Thyroid gland (tissue), 4 donors: ENCODE results near the gene STAG1. TPM values are rescaled to one million over a fixed set of nuclear protein-coding genes. Genes with fewer than 3 reads are reported as not detected.

Source experiments
- DNase-seq, 2 donors: peaks; one replicate each; pipeline ENCODE4 v3.0.0-alpha.2; 2019
- H3K27ac ChIP-seq, 3 donors: fragments of 200-600 bp; sonication (generic); 1 replicate in 2 of 3; 2 replicates in 1 of 3; pipeline ENCODE4 v1.5.1; 2016 to 2019; ENCODE audit warnings: mild to moderate bottlenecking in 1 of 3, moderate library complexity in 1 of 3
- H3K27me3 ChIP-seq: fragments of 200-600 bp; sonication (generic); one replicate; pipeline ENCODE4 v1.5.1; 2019
- H3K36me3 ChIP-seq, 2 donors: fragments of 200-600 bp; sonication (generic); one replicate each; pipeline ENCODE4 v1.5.1; 2016 to 2019
- H3K4me1 ChIP-seq, 2 donors: fragments of 200-600 bp; sonication (generic); one replicate each; pipeline ENCODE4 v1.5.1; 2017 to 2019
- H3K4me3 ChIP-seq, 3 donors: fragments of 200-600 bp; sonication (generic); replicated peaks in 1 of 3; 1 replicate in 2 of 3; 2 replicates in 1 of 3; pipeline ENCODE4 v1.5.1; 2016; ENCODE audit warnings: mild to moderate bottlenecking in 1 of 3
- H3K9me3 ChIP-seq: fragments of 200-600 bp; sonication (generic); one replicate; pipeline ENCODE4 v1.5.1; 2017
- CTCF ChIP-seq, 6 experiments: fragments of 200-600 bp in 3 of 6; fragments of 450-650 bp in 3 of 6; sonication (generic) in 3 of 6; IDR thresholded peaks; one replicate each; pipeline ENCODE4 v1.5.1; 2016 to 2019; ENCODE audit warnings: antibody characterized with exemption in 6 of 6, mild to moderate bottlenecking in 2 of 6, inconsistent platforms in 1 of 6, moderate library complexity in 1 of 6
- POLR2A ChIP-seq, 2 donors: fragments of 450-650 bp; IDR thresholded peaks; one replicate each; pipeline ENCODE4 v1.6.1; 2017; ENCODE audit warnings: antibody characterized with exemption in 2 of 2, mild to moderate bottlenecking in 2 of 2, moderate library complexity in 1 of 2
- WGBS, 2 donors: methylation state at CpG; one replicate each; pipeline ENCODE4 v1.1.5; 2017; 5-methylcytosine and 5-hydroxymethylcytosine counted together
- intact Hi-C: fragments of 100-400 bp; cut with DNase I; formaldehyde crosslinking; loops from one replicate; pipeline ENCODE4 v1.15.1; 2023
- total RNA-seq, 4 donors: library from RNA; depleted of rRNA; stranded (reverse); fragments of >200 nt; gene quantifications; one replicate each; pipeline ENCODE4 v1.2.3, GENCODE V29; 2016

Gene STAG1
- total RNA-seq, 4 donors from 2014 or later: 50.5 to 68.8 (median 54.4) TPM

- no peak overlapping the region for H3K27ac ChIP-seq
- 95 to 96% methylated on average over 3 of the region's 3 CpGs for WGBS, 2 donors
- intact Hi-C loops: no loop called here
- no peak overlapping the region for H3K4me3 ChIP-seq
- no peaks in the 10 kb centered on the region for H3K27me3 ChIP-seq
- no peak for TF ChIP-seq CTCF (IDR thresholded peaks at IDR 0.05)
- TF ChIP-seq POLR2A (IDR thresholded peaks at IDR 0.05): no peak
- H3K4me1 ChIP-seq: peaks cover 11% of the 10 kb centered on the region in 2 donors
- no peaks in the 10 kb centered on the region for H3K36me3 ChIP-seq
- no peak for DNase-seq
- H3K9me3 ChIP-seq: no peaks in the 10 kb centered on the region
Observed at GRCh38 chr3:136690599-136690998, 61.6 kb downstream of the STAG1 start.

- Histone ChIP-seq H3K36me3 (no peaks in the 10 kb centered on the region), H3K9me3 (no peaks in the 10 kb centered on the region), H3K27me3 (no peaks in the 10 kb centered on the region), H3K27ac (no peak overlapping the region), H3K4me3 (no peak overlapping the region), H3K4me1 (no peaks in the 10 kb centered on the region)
- TF ChIP-seq CTCF (IDR thresholded peaks at IDR 0.05) (no peak), POLR2A (IDR thresholded peaks at IDR 0.05) (no peak)
- no peak for DNase-seq
- intact Hi-C loops: no loop called here
- 95 to 97% methylated on average over 1 of the region's 1 CpG for WGBS, 2 donors
Observed at GRCh38 chr3:136685882-136686281, 66.3 kb downstream of the STAG1 start.

- intact Hi-C loops: no loop called here
- Histone ChIP-seq H3K4me1 (no peaks in the 10 kb centered on the region), H3K27me3 (no peaks in the 10 kb centered on the region), H3K27ac (no peak overlapping the region), H3K4me3 (no peak overlapping the region), H3K36me3 (no peaks in the 10 kb centered on the region), H3K9me3 (no peaks in the 10 kb centered on the region)
- no peak for DNase-seq
- TF ChIP-seq POLR2A (IDR thresholded peaks at IDR 0.05) (no peak), CTCF (IDR thresholded peaks at IDR 0.05) (no peak)
- 95% methylated on average over 3 of the region's 3 CpGs for WGBS, 2 donors
Observed at GRCh38 chr3:136682740-136683312, 69.4 kb downstream of the STAG1 start.

- intact Hi-C loops: no loop called here
- Histone ChIP-seq H3K27ac (no peak overlapping the region), H3K4me3 (no peak overlapping the region), H3K27me3 (no peaks in the 10 kb centered on the region), H3K9me3 (no peaks in the 10 kb centered on the region), H3K4me1 (peaks cover 7 to 9% of the 10 kb centered on the region in 2 donors), H3K36me3 (no peaks in the 10 kb centered on the region)
- no peak for DNase-seq
- TF ChIP-seq POLR2A (IDR thresholded peaks at IDR 0.05) (no peak), CTCF (IDR thresholded peaks at IDR 0.05) (no peak)
- 96% methylated on average over 4 of the region's 4 CpGs for WGBS, 2 donors
Observed at GRCh38 chr3:136678981-136679380, 73.2 kb downstream of the STAG1 start.

- intact Hi-C loops: no loop called here
- TF ChIP-seq POLR2A (IDR thresholded peaks at IDR 0.05) (no peak), CTCF (IDR thresholded peaks at IDR 0.05) (no peak)
- H3K4me1 ChIP-seq: peaks cover 18 to 23% of the 10 kb centered on the region in 2 donors
Observed at GRCh38 chr3:136676009-136676408, 76.2 kb downstream of the STAG1 start.

More at GRCh38 chr3:136676009-136676408, 76.2 kb downstream of the STAG1 start:
- Histone ChIP-seq H3K9me3 (no peaks in the 10 kb centered on the region), H3K36me3 (no peaks in the 10 kb centered on the region), H3K4me3 (no peak overlapping the region), H3K27ac (no peak overlapping the region), H3K27me3 (no peaks in the 10 kb centered on the region)
- no peak for DNase-seq
